Measurements from ENCODE around the gene TXNRD2.

Gene TXNRD2

DNA sequence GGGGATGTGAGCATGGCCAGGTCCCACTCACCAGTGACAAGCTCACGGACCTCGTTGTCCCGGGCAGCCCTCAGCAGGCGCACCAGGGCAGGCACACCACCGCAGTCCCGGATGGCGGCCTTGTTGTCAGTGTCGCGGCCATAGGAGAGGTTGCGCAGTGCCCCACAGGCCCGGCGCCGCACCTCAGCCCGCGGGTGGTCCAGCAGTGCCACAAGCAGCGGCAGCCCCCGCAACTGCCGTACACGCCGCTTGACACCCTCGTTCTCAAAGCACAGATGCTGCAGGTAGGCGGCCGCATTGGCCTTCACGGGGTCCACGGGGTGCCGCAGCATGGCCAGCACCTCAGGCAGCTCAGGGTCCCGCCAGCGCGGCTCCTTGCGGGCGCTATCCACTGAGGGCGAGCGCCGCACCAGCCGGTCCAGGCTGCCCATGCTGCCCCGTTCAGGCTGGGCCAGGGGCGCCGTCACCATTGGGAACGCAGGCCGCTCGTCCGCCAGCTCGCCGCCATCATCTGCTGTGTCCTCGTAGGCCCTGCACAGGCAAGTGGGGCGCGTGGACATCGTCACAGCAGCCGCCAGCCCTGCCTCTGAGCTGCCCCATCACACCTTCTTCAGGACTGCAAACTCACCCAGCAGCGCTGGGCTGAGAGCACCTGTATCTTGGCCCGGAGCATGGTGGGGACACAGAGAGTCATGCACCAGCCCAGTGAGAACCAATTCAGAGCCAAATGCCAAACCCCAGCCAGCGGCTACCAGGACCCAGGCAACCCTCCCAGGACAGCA, 38.3 kb upstream of the TXNRD2 start:
- no peak for DNase-seq

DNA sequence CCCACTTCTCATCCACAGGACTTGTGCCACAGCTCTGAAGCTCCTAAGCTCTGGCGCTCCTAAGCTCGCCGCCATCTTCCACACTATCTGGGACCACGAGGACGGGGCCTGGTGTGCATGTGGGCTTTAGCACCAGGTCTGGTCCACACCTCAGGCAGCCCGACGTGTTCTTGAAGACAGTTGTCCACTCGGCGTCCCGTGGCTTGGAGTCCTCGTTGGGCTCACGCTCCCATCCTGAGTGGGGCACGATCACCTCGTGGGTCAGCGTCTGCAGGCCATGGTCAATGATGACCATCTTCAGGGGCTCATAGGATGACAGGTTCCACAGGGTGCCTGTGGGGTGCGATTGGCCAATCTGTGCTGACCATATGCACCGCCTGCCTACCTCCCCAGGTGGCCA, 37.1 kb upstream of the TXNRD2 start:
- no peak for DNase-seq

DNA sequence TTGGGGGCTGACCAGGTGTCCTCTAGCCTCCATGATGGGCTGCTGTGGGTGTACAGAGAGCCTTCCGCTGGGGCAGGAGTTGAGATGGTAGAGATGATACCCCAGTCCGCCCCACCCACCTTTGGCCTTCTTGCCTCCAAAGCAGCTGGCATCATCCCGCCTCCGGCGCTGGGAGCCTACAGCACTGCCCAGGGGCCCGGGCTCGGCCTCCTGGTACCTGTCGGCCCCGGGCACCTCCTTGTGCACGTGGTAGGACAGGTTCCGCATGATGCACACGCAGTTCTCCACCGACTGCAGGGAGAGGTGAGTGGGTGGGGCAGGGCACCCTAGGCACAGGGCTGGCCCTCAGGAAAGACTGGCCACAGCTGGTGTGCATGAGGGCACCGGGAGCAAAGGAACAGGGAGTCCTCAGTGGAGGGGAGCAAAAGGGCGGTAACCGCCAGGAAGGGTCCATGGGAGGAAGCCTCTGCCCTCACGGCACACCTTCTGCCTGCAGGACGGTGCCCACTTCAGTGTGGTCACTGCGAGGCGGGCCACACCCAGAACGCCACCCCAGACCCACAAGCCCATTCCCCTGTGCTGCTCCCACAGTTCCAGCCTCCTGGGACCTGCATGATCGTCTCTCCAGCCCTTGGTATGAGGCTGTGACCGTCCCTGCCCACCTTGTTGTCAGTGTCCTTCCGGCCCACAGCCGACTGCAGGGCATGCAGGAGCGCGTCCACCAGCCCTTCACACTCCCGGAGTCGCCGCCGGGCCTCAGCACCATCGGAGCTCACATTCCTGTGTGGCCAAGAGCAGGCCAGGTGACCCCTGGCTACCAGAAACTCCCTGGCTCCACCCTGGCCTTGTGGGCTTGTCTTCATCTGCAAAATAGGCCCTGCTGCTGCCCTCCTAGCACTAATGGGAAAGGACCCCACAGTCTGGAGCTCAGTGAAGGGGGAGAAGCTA, 36.0 kb upstream of the TXNRD2 start:
- DNase-seq: no peak

DNA sequence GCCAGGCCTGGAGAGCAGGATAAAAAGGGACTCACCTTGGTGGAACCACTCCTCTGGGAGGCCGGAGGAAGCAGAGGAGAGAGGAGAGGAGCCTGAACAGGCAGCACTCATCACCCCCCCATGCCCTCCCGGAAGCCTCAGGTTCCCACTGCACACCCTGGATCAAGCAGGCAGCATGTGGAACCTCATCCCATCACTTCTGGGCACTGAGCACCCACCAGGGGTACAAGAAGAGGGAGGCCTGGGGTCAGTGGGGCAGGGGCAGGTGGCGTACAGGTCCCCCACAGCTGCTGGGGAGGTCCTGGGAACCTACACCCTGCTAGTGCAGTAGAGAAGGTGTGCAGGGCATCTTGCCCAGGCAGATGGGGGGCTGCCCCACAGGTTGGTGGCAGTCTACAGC, 35.1 kb upstream of the TXNRD2 start:
- DNase-seq: no peak

DNA sequence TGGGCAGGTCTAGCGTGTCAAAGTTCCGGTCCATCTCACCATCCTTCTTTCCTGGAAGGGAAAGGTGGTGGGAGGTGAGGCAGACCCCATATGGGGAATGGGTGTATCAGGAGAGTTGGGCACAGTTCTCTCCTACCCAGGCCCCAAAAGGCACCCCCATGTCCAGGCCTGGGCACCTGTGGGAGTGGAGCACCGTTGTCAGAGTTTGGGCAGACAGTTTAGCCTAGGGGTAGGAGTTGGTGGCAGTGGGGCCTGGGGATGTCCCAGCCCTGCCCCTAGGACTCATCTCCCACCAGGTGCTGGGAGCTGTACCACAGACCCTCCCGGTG, 34.1 kb upstream of the TXNRD2 start:
- no peak for DNase-seq

DNA sequence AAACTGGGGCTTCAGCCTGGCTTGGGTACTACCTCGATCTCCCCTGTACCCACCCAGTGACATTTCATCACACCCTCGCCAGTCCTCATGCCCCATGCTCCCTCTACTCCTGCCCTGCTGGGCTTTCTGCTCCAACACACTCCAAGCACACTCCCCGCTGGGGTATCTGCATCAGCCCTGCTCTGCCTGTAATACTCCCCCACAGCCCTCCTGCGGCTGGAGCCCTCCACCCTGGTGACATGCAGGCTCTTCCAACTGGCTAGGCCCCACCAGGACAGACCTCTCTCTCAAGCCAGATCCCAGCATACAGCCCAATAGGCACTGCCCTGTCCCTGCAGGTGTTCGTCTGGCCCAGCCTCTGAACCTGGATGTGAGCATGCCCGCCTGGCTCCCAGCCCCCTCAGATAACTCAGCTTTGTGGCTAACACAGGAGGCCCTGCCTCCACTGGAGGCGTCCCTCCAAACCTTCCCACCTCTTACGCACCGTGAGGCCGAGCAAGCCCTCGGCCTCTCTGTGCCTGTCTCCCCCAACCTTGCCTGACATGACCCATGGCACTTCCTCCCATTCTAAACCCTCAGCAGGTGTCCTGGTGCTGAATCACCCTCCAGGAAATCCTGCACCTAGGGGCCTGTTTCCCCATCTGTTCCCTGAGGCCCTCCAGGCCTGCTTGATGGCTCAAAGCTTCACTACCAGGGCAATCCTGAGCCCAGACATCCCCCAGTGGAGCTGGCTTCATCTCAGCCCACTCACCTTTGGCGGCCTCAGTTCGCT, 33.5 kb upstream of the TXNRD2 start:
- no peak for DNase-seq

DNA sequence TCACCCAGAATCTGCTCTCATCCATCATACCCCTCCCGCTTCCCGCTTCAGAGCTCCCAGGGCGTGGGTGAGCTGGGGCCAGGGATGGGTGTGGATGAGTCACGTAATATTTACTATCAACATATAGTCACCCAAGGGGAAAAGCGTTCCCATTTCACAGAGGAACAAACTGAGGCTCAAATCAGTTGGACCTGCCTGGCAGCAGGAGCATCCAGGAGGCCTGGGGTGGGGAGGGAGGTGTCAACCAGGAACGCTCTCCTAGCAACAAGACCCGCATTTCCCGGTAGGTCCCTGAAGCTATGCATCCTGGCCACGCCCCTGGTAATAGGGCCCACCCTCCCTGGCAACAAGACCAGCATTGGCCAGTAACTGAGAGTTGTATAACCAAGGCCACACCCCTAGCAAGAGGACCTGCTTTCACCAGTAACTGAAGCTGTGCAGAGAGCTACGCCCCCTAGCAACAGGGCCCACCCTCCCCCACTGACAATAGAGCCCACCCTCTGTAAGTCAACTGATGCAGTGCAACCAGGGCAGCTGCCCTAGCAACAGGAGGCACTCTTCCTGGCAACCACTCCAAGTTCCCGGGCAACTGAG, 32.7 kb upstream of the TXNRD2 start:
- DNase-seq: peak; percentile 29

DNA sequence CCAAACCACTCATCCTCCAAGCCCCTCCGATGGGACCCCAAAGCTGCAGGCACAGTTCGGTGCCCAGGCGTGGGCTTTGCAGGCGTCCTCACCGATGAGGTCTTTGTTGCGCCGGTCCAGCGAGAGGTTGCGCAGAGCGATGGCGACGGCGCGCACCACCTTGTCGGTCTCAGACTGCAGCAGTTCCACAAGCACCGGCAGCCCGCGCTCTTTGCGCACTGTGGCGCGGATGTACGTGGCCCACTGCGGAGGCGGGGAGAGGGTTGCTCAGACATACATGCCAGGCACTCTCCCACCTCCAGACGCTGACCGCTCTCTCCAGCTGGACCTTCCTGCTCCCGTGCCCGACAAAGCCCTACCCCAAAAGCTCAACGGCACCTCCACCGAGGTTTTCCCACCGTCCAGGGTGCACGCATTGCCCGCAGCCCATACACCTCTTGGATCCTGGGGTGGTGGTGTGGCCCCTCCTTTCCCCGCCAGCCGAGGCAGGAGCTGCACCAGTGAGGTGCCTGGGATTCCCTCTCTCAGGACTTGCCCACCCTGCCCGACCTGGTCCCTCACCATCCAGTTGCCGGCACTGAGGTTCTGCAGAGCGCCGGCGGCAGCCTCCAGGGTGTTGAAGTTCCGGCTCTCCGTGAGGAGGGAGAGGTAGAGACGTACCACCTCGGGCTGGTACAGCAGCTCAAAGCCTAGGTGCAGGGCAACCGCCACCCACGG, 32.1 kb upstream of the TXNRD2 start:
- DNase-seq: no peak

DNA sequence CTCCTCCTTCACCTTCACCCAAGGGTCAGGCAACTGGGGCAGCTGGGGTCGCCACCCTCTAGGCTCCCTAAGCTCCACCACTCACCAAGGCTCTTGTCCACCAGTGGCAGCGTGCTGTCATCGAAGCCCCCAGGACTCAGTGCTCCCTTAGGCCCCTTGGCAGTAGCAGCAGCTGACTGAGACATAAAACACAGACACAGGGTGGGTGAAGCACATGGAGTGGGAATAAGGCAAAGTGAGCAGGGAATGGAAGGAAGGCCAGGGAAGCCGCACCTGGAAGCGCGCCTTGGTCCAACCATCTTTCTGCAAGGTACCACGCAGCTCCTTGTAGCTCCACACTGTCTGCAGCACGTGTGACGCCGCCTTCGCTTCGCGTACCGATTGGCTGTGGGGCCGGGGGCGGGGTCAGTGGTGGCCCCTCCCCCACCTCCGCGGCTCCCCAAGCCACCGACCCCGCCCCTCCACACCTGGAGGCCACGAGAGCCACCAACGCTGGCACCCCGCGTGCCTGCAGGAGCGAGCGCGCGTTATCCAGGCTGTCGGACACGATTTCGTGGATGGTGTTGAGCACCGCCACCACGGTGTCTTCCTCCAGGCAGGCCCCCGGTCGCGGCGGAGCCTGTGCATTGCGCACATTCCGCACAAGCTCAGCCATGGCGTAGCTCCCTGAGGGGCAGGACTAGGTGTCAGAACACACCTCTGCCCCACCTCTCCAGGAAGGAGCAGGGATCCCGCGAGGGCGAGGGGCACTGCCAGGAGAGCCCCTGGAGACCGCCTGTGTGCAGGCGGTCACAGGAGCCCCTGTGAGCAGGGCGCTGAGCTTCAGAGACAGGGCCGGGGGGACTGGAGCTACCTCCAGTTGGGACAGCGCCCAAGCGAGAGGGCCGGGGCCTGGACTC, 31.3 kb upstream of the TXNRD2 start:
- no peak for DNase-seq

DNA sequence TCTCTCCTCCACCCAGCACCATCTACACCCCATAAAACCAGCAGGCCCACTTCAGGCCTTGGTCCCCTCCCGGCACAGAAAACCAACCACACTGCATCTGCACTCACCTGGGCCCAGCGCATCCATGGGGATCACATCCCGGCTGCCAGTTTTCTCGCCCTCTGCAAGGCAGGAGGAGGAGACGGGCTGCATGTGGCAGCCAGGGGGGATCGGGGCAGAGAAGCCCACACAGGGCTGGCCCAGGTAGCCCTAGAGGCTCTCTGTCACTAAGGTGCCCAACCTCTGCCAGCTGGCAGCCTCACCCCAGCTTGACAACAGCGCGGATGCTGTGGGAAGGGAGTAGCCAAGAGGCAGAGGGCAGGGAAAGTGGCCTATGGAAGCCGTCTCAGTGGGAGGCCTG, 30.6 kb upstream of the TXNRD2 start:
- no peak for DNase-seq

DNA sequence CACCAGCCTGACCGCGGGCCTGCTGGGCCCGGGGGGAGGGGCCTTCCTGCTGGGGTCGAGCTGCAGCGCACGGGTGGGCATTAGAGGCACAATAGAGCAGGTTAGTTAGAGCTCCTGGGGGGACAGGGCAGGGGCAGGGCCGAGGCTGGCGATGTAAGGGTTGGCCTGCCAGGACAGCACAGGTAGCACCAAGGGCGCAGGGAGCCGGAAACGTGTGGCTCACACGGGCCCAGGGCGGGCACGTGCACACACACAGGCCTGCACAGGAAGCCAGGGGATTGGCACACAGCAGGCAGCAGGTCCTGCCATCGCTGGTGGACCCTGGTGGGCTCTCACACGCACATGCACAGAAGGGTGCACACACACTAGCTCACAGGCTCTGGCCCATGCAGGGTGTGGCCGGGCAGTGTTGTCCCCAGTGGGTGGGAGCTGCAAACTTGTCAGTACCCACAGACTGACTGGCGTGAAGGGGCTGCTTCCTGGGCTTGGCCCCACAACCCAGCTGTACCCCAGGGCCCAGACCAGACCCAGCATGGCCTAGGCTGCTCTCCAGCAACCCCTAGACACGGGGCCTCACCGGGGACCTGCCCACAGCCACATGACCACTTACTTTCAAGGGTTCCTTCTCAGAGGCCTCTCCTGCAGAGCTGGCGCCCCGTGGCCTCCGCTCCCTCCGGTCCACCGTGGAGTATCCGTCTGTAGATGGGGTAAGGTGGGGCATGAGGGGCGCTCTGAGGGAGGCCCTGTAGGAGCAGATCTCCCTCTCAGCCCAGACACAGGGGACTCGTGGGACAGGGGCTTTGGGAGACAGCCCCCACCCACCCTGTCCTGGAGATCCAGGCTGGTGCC, 29.9 kb upstream of the TXNRD2 start:
- no peak for DNase-seq

DNA sequence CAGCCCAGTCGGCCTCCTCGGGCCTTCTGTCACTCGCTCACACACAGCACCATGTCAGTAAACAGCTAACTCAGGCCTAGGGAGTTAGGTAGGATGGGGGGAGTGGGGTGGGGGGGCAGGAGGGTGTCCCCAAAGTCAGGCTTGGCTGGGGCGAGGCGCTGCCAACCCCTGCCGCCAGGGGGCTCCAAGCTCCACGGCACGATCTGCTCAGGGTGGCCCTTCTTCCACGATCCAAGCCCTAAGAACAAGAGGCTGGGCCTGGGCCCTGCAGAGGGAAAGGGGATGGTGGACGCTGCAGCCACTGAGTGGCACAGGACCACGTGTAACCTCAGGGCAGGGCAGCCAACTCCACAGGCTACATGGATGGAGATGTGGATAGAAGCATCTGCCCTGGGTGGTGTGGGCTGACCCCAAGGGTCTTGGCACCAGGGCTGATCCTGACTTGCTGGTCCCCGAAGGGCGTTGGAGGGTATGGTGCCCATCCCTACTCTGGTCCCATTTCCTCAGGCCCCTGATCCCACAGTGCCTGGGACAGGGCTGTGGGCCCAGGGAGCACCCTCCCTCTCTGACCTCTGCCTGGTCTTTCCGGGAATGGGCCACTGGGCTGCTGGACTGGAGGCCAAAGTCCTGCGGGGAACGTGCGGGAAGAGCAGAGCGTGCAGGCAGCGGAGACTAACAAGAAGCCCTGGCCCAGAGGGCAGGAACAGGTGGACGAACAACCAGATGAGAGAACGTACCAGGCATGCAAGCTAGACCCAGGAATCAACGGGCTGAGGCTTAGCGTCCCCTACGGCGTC, 29.1 kb upstream of the TXNRD2 start:
- peak; percentile 80 for DNase-seq

DNA sequence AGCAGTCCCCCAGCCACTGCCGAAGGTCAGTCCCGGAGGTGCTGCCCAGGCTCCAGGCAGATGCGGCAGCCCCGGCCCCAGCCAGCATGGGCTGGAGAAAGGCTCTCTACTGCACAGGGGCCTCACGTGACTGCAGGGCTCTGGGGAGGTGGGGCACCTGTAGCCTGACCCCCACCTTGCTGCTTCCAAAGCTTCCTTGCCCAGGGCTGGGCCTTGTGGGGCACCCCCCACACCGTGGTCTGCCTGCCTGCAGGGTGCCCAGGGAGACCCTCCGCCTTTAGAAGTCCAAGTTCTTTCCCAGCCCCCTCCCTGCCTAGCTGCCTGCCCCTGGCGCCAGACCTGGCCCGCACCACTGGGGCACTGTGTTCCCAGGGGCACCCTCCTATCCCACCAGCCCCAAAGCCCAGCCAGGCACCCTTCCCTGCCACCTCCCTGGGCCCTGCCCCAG, 28.4 kb upstream of the TXNRD2 start:
- no peak for DNase-seq

DNA sequence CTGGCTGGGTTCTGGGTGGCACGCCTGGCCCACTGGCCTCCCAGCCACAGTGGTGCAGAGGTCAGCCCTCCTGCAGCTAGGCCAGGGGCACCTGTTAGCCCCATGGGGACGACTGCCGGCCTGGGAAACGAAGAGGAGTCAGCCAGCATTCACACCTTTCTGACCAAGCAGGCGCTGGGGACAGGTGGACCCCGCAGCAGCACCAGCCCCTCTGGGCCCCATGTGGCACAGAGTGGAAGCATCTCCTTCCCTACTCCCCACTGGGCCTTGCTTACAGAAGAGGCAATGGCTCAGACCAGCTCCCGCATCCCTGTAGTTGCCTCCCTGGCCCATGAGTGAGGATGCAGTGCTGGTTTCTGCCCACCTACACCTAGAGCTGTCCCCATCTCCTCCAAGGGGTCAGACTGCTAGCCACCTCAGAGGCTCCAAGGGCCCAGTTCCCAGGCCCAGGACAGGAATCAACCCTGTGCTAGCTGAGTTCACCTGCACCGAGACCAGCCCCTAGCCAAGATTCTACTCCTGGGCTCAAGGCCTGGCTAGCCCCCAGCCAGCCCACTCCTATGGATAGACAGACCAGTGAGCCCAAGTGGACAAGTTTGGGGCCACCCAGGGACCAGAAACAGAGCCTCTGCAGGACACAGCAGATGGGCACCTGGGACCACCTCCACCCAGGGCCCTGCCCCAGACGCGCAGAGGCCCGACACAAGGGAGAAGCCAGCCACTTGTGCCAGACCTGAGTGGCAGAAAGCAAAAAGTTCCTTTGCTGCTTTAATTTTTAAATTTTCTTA, 27.7 kb upstream of the TXNRD2 start:
- DNase-seq: no peak

DNA sequence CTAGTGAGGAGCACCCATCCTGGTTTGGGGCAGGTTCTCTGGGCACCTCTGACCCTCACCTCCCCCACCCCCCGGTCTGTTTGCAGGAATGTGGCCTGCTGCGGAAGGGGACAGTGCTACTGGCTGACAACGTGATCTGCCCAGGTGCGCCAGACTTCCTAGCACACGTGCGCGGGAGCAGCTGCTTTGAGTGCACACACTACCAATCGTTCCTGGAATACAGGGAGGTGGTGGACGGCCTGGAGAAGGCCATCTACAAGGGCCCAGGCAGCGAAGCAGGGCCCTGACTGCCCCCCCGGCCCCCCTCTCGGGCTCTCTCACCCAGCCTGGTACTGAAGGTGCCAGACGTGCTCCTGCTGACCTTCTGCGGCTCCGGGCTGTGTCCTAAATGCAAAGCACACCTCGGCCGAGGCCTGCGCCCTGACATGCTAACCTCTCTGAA, 26.9 kb upstream of the TXNRD2 start:
- DNase-seq: no peak

DNA sequence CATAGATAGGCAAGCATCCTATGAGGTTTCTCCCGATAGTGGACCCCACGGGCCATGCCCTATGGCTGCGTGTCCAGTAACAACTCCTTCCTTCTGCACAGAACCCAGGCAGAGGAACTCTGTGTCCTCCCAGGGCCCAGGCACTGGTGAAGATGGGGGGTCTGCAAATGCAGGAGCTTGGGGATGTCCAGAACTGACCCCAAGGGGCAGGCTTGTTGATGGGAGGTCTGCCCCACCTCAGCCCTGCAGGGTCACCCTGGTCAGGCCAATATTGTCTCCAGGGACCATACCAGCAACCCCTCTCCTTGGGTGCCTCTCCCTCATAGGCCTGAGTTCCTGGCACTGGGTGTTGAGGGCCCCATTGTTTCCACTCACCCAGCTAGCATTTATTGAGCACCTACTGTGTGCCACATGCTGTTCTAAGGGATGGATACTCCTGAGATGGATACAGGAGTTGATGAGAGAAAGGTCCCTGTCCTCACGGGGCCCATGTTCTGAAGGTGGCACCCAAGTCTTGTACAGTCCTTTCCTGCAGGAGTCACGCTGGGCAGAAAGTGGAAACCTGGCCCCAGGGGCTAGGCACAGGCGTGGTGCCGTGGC, 26.3 kb upstream of the TXNRD2 start:
- no peak for DNase-seq

DNA sequence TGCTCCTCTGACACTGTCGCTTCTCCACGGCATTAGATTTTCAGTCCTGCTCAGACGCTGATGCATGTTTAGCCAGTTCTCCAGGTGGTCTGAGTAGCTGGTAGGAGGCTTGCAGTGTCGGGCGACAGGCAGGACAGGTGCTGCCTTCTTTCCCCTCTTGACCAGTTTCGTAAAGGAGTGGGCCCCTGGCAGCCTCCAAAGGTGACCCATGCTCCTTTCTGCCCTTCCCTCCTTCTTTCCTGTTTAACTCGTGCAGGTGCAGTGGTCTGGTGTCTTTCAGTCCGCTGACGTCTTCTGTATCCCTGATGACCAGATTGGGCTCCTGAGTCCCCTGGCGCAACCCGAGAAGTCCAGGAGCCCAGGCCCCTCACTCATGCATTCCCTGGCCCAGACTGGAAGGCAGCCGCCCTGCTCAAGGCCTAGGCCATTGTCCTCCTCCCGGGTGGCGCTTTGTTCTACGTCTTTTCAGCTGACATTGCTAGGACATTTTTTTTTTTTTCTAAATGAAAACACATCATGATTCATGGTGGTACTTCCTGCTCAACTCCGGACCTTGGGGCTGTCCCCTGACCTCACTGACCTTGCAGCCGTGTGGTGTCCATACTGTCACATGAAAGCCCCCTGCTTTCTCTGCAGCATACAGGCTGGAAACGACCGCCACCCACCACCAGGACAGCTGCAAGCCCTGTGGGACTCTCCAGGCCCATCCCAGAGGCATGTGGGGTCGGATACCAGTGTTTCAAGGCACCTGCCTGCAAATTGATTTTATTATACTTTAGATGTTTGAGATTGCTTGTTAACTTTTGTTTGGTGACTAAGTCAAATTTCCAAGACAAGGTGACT, 25.5 kb upstream of the TXNRD2 start:
- no peak for DNase-seq
